SK-N-MC (cell line): ENCODE measurements around the gene TACC2.

Source experiments
- DNase-seq: peaks from one replicate; pipeline ENCODE4 v3.0.0-alpha.2; 2011; ENCODE audit warnings: low read depth, low spot score
- H3K27ac ChIP-seq: fragments of 200-600 bp; sonication (generic); 2 replicates; pipeline ENCODE4 v1.5.1; 2016; ENCODE audit warnings: mixed run types
- H3K36me3 ChIP-seq: fragments of 200-600 bp; sonication (generic); 2 replicates; pipeline ENCODE4 v1.6.1; 2017; ENCODE audit warnings: antibody characterized with exemption, low read length, mixed read lengths; ENCODE audit not compliant: insufficient read depth
- H3K4me3 ChIP-seq: fragments of 200-600 bp; sonication (generic); 2 replicates; pipeline ENCODE4 v1.5.1; 2016
- H3K9ac ChIP-seq: fragments of 200-600 bp; sonication (generic); 2 replicates; pipeline ENCODE4 v1.8.0; 2017; ENCODE audit warnings: mixed run types, mixed read lengths; ENCODE audit not compliant: insufficient read length
- H3K9me3 ChIP-seq: fragments of 200-600 bp; sonication (generic); 2 replicates; pipeline ENCODE4 v1.6.1; 2017; ENCODE audit warnings: low read depth, mild to moderate bottlenecking, antibody characterized with exemption, low read length, moderate library complexity, mixed read lengths
- EZH2 ChIP-seq: fragments of 200-600 bp; sonication (generic); IDR thresholded peaks from one replicate; pipeline ENCODE4 v1.6.1; 2017; ENCODE audit warnings: antibody characterized with exemption
- FOXP2 ChIP-seq: optimal IDR thresholded peaks from 2 replicates; pipeline ENCODE3; 2011; ENCODE audit warnings: mild to moderate bottlenecking, moderate library complexity; ENCODE audit not compliant: insufficient read depth; ENCODE audit errors: extremely low read length, control extremely low read depth
- POLR2AphosphoS5 ChIP-seq: IDR thresholded peaks from 2 replicates; pipeline ENCODE4 v1.6.1; 2012; ENCODE audit warnings: mild to moderate bottlenecking, low read depth, low read length, borderline replicate concordance

The TACC2 gene

DNA sequence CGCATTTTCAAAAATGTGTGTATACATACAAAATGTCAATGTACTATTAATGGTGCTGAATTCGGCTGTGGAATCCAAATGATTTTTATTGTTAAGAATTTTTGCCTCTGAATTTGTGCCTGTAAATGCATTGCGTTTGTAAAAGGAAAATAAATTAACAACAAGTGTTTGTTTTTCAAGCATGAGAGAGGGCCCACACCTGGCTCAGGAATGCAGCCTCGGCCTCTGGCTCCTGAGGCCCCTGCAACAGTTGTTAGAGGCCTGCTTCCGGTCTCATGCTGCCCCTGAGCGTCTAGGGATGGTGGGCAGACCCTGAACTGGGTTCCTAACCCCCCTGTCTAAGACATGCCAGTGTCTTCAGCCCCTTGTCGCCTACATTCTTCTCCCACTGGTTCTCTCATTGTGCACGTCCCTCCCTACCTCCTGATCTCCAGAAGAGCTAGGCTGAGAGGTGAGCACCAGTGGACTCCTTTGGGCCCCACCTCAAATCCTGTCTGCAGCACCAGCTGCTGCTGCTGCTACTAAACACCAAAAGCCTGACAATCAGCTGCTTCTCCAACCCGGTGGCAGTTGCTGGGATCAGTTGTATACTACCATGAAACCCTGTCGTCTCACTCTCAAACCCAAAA is 280.2 kb downstream of the TACC2 start:
- Histone ChIP-seq H3K27ac (no peak overlapping the region), H3K9ac (no peak overlapping the region), H3K4me3 (no peak overlapping the region), H3K36me3 (no peaks in the 10 kb centered on the region), H3K9me3 (no peaks in the 10 kb centered on the region)
- TF ChIP-seq FOXP2 (no peak), POLR2AphosphoS5 (no peak), EZH2 (no peak)
- no peak for DNase-seq

- Histone ChIP-seq H3K27ac (no peak within 1 kb of the TSS), H3K9ac (no peak within 1 kb of the TSS), H3K9me3 (no peaks in the 10 kb centered on the region), H3K36me3 (no peaks in the 10 kb centered on the region), H3K4me3 (no peak within 1 kb of the TSS)
- no peak for DNase-seq
- TF ChIP-seq POLR2AphosphoS5, result no peak
- TF ChIP-seq EZH2, result no peak
- no peak for TF ChIP-seq FOXP2
Measured at GRCh38 chr10:122271076-122271475, 282.1 kb downstream of the TACC2 start, which contains the start of gene BTBD16. BTBD16 (plus strand) TSS chr10:122271296; CDS start chr10:122275082, 3,786 bp downstream.

DNA sequence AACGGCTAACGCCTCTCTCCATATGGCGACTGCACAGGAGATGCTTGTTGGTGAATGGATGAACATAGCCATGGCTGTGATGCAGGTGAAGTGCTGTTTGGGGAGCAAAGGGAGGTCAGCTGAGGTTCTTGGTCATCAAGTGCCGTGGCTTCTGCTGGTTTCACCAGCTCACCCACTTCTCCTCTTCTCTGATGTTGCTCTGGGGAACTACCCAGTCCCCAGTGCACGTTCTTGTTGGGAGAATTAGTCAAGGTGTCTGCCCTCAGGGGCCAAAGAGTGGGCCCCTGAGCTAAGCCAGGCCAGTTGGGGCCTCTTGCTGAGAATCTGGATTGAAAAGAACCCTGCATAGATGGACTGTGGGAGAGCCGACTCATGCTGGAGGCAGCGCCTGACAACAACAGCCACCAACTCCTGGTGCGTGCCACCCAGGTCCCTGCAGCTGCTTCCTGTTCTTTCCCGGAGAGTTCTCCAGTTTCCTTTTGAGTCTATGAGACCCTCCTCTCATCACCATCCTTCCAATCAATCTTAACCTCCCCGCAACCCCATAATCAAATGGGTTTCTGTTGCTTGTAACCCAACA is 285.1 kb downstream of the TACC2 start:
- no peak overlapping the region for H3K9ac ChIP-seq
- no peak overlapping the region for H3K27ac ChIP-seq
- no peak for TF ChIP-seq FOXP2
- TF ChIP-seq POLR2AphosphoS5, result no peak
- TF ChIP-seq EZH2, result no peak
- H3K36me3 ChIP-seq, result no peaks in the 10 kb centered on the region
- no peak for DNase-seq
- H3K9me3 ChIP-seq, result no peaks in the 10 kb centered on the region
- no peak overlapping the region for H3K4me3 ChIP-seq

DNA sequence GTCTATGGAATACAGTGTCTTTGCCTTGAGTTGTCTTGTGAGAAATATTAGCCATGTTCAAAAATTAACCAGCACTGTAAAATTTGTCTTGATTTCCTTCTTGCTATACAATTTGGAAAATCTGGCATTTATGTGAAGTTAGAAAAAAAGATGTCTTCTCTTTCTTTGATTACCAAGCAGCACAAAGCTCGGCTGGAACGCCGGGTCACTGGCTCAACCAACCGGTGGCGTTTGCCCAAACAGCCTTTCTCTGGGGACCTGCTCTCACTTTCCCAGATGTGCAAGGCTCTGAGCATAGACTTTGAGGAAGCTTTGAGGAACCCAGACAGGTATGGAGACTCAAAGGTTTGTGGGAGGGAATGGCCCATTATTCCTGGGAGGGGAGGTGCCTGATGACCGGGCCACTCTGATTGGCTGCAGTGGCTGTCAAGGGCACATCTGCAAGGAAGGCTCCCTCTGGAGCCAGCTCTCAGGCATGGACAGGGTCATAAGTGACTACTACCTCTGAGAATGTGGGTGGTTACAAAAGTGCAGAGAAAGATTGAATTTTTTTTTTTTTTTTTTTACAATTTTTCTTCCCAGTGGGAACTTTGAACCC is 287.7 kb downstream of the TACC2 start:
- TF ChIP-seq FOXP2 (no peak), EZH2 (no peak), POLR2AphosphoS5 (no peak)
- H3K4me3 ChIP-seq, result no peak overlapping the region
- no peak for DNase-seq
- no peaks in the 10 kb centered on the region for H3K9me3 ChIP-seq
- no peaks in the 10 kb centered on the region for H3K36me3 ChIP-seq
- no peak overlapping the region for H3K9ac ChIP-seq
- no peak overlapping the region for H3K27ac ChIP-seq

- no peak overlapping the region for H3K27ac ChIP-seq
- no peak overlapping the region for H3K4me3 ChIP-seq
- no peak overlapping the region for H3K9ac ChIP-seq
- TF ChIP-seq FOXP2 (no peak), EZH2 (no peak), POLR2AphosphoS5 (no peak)
- H3K9me3 ChIP-seq, result no peaks in the 10 kb centered on the region
- no peak for DNase-seq
- H3K36me3 ChIP-seq, result no peaks in the 10 kb centered on the region
Measured at GRCh38 chr10:122277526-122278136, 288.7 kb downstream of the TACC2 start.

DNA sequence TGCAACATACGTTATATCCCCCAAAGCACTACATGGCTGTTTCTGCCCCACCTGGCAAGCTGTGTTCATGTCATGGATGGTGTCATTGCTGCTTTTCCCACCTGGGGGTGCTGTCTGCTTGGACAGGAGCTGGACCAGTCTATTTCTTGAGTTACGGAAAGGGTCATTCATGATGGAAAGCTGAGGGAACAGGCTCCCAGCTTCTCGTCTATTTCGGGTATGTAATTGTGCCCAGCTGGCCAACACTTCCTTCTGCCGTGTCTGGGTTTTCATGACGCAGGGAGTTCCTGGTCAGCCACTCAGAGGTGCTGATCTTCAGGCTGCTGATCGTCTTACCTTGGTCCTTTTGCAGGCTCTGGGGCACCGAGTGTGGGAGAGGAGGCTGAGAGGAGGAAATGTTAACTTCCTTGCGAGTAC is 290.8 kb downstream of the TACC2 start:
- TF ChIP-seq POLR2AphosphoS5 (no peak), FOXP2 (no peak), EZH2 (no peak)
- no peak overlapping the region for H3K27ac ChIP-seq
- H3K9me3 ChIP-seq, result no peaks in the 10 kb centered on the region
- H3K36me3 ChIP-seq, result no peaks in the 10 kb centered on the region
- no peak for DNase-seq
- H3K9ac ChIP-seq, result no peak overlapping the region
- H3K4me3 ChIP-seq, result no peak overlapping the region

DNA sequence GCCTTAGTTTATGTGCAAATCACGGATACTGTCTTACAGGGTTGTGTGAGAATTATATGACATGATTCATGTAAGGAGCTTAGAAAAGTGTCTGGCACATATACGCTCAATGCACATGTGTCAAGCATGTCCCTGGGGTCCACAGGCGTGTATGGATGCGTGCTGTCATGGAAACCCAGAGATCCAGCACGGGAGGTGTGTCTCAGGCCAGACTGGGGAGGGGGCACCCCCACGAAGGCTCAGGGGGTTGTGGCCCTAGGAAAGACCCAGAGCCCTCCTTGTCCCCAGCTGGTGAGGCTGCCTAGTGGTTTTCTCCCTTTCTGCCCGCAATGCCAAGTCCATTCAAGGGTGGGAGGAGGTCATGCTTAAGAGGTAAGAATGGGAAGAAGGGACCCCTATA is 291.2 kb downstream of the TACC2 start:
- Histone ChIP-seq H3K36me3 (no peaks in the 10 kb centered on the region), H3K9me3 (no peaks in the 10 kb centered on the region), H3K27ac (no peak overlapping the region), H3K4me3 (no peak overlapping the region), H3K9ac (no peak overlapping the region)
- no peak for TF ChIP-seq EZH2
- TF ChIP-seq FOXP2, result no peak
- TF ChIP-seq POLR2AphosphoS5, result no peak
- no peak for DNase-seq

DNA sequence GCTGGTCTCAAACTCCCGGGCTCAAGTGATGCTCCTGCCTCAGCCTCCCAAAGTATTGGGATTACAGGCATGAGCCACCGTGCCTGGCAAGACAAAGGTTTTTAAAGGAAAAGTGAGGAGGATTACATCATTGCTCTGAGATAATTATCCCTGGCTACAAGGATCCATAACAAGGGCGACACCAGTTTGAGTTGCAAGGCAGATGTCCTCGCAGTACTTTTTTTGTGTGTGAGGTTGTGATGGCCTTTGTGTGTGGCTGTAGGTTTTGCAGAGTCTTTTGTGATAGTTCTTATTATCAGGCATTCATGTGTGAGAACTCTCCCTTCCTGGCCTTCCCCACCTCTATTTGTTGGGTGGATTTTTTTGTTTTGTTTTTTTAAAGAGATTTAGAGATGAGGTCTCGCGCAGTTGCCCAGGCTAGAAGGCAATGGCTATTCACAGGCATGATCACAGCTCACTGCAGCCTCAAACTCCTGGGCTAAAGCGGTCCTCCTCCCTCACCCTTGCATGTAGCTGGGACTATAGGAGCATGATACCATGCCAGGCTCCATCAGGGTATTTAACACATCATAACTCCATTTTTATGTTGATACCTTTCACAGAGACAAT is 292.2 kb downstream of the TACC2 start:
- no peak for TF ChIP-seq FOXP2
- no peak for TF ChIP-seq EZH2
- no peak for TF ChIP-seq POLR2AphosphoS5

More for the DNA sequence above, 292.2 kb downstream of the TACC2 start:
- H3K27ac ChIP-seq, result no peak overlapping the region
- H3K9me3 ChIP-seq, result no peaks in the 10 kb centered on the region
- no peaks in the 10 kb centered on the region for H3K36me3 ChIP-seq
- H3K4me3 ChIP-seq, result no peak overlapping the region
- H3K9ac ChIP-seq, result no peak overlapping the region
- DNase-seq, result no peak
